B cell (primary cell): ENCODE measurements around the gene PTPN22. TPM values are rescaled to one million over a fixed set of nuclear protein-coding genes. Genes with fewer than 3 reads are reported as not detected.

Source experiments
- ATAC-seq: fragments of 200-7000 bp; cut with Tn5 transposase; one replicate; pipeline ENCODE4 v1.10.0; 2021; ENCODE audit warnings: low read depth, mild to moderate bottlenecking, moderate number of reproducible peaks, moderate library complexity
- CTCF ChIA-PET: fragments of 350-600 bp; sonication (Branson Sonifier 250); formaldehyde crosslinking; loops from one replicate; lab custom pipeline; 2021; ENCODE audit warnings: antibody characterized with exemption, inconsistent platforms; lab: Charles Lee
- POLR2A ChIA-PET: fragments of 350-600 bp; sonication (Branson Sonifier 250); formaldehyde crosslinking; loops from one replicate; lab custom pipeline; 2021; ENCODE audit warnings: antibody characterized with exemption; lab: Charles Lee
- DNase-seq: peaks from one replicate; pipeline ENCODE4 v3.0.0; 2013
- H2AFZ ChIP-seq: 2 replicates; pipeline ENCODE4 v1.6.1; 2012; ENCODE audit warnings: mild to moderate bottlenecking, low read depth, low read length; ENCODE audit not compliant: insufficient read depth, poor library complexity, severe bottlenecking
- H3K27ac ChIP-seq, 2 donors: 1 replicate in 1 of 2; 2 replicates in 1 of 2; pipeline ENCODE4 v1.5.1; 2012 to 2013; ENCODE audit warnings: low read length in 2 of 2, mild to moderate bottlenecking in 2 of 2, moderate library complexity in 1 of 2
- H3K27me3 ChIP-seq, 4 experiments: fragments of 200-600 bp in 1 of 4; sonication (generic) in 1 of 4; replicated peaks in 1 of 4; 1 replicate in 2 of 4; 2 replicates in 2 of 4; pipeline versions ENCODE4 v1.6.1 to v1.7.0; 2013 to 2016; ENCODE audit warnings: low read length in 3 of 4, mild to moderate bottlenecking in 2 of 4, mixed read lengths in 1 of 4, moderate library complexity in 1 of 4; ENCODE audit not compliant: insufficient read depth in 4 of 4, control insufficient read depth in 3 of 4; ENCODE audit errors: control extremely low read depth in 1 of 4
- H3K36me3 ChIP-seq, 2 experiments: replicated peaks in 1 of 2; 1 replicate in 1 of 2; 2 replicates in 1 of 2; pipeline versions ENCODE4 v1.6.1 to v1.7.1; 2013; ENCODE audit warnings: low read length in 1 of 2; ENCODE audit not compliant: insufficient read depth in 2 of 2, control insufficient read depth in 1 of 2; ENCODE audit errors: control extremely low read depth in 1 of 2, extremely low read depth in 1 of 2
- H3K4me1 ChIP-seq, 2 donors: fragments of 200-600 bp in 1 of 2; sonication (generic) in 1 of 2; 1 replicate in 1 of 2; 2 replicates in 1 of 2; pipeline versions ENCODE4 v1.5.1 to v1.6.1; 2013 to 2017; ENCODE audit warnings: low read length in 2 of 2; ENCODE audit not compliant: control insufficient read depth in 2 of 2, insufficient read depth in 2 of 2
- H3K4me2 ChIP-seq: replicated peaks from 2 replicates; pipeline ENCODE3; 2012; ENCODE audit warnings: mild to moderate bottlenecking, low read depth, low read length; ENCODE audit not compliant: poor library complexity, severe bottlenecking
- H3K4me3 ChIP-seq, 5 experiments: fragments of 200-600 bp in 1 of 5; sonication (generic) in 1 of 5; 1 replicate in 3 of 5; 2 replicates in 2 of 5; pipeline versions ENCODE4 v1.5.1 to v1.7.0; 2011 to 2016; ENCODE audit warnings: low read length in 4 of 5, mild to moderate bottlenecking in 4 of 5, low read depth in 2 of 5, control low read depth in 1 of 5, moderate library complexity in 1 of 5; ENCODE audit not compliant: insufficient read depth in 1 of 5; ENCODE audit errors: control extremely low read depth in 1 of 5, extremely low read depth in 1 of 5
- H3K79me2 ChIP-seq: fragments of 200-600 bp; sonication (generic); one replicate; pipeline ENCODE4 v1.6.0; 2016; ENCODE audit warnings: low read length; ENCODE audit not compliant: control insufficient read depth, insufficient read depth
- H3K9ac ChIP-seq: fragments of 200-600 bp; sonication (generic); 2 replicates; pipeline ENCODE4 v1.6.1; 2017; ENCODE audit warnings: mild to moderate bottlenecking, low read length, moderate library complexity
- H3K9me3 ChIP-seq, 3 donors: one replicate each; pipeline versions ENCODE4 v1.6.1 to v1.7.1; 2013; ENCODE audit warnings: low read length in 2 of 3; ENCODE audit not compliant: control insufficient read depth in 2 of 3, insufficient read depth in 1 of 3; ENCODE audit errors: control extremely low read depth in 1 of 3
- H4K20me1 ChIP-seq: 2 replicates; pipeline ENCODE4 v1.6.0; 2012; ENCODE audit warnings: mild to moderate bottlenecking, low read length; ENCODE audit not compliant: insufficient read depth, control insufficient read depth, poor library complexity, severe bottlenecking
- H3K27ac Mint-ChIP-seq: one replicate; pipeline ENCODE4 v1.8.0; 2021; ENCODE audit warnings: mixed read lengths
- H3K27me3 Mint-ChIP-seq: one replicate; pipeline ENCODE4 v1.8.0; 2021; ENCODE audit warnings: mixed read lengths
- H3K4me1 Mint-ChIP-seq: one replicate; pipeline ENCODE4 v1.8.0; 2021; ENCODE audit warnings: mixed read lengths
- H3K4me3 Mint-ChIP-seq: one replicate; pipeline ENCODE4 v1.8.0; 2021; ENCODE audit warnings: mixed read lengths
- H3K9me3 Mint-ChIP-seq: one replicate; pipeline ENCODE4 v1.8.0; 2022; ENCODE audit warnings: mixed read lengths; ENCODE audit not compliant: insufficient read depth
- EZH2 ChIP-seq: IDR thresholded peaks from 2 replicates; pipeline ENCODE4 v1.6.1; 2012; ENCODE audit warnings: borderline replicate concordance, low read depth, mild to moderate bottlenecking, moderate library complexity, low read length; ENCODE audit not compliant: insufficient read depth, poor library complexity, severe bottlenecking
- whole genome bisulfite sequencing: methylation state at CpG from one replicate; pipeline ENCODE4 v1.1.5; 2013; ENCODE audit warnings: missing lambda C conversion rate; ENCODE audit not compliant: insufficient coverage; 5-methylcytosine and 5-hydroxymethylcytosine counted together
- intact Hi-C: fragments of 100-400 bp; cut with micrococcal nuclease; formaldehyde crosslinking; loops from one replicate; pipeline ENCODE4 v1.10.0; 2022
- polyA plus RNA-seq: library from polyadenylated mRNA; depleted of rRNA; stranded (reverse); fragments of >200 nt; gene quantifications from 2 replicates; pipeline ENCODE4 v1.2.3, GENCODE V29; 2012
- total RNA-seq, 2 donors: library from RNA; stranded (reverse); fragments of 120-200 nt in 1 of 2; gene quantifications; 1 replicate in 1 of 2; 2 replicates in 1 of 2; pipeline versions ENCODE4 v1.2.3 to v1.2.4, GENCODE V29; 2013 to 2022
- TF ChIP-seq, protein P1 (sequence below): fragments of 200-600 bp; IDR thresholded peaks from one replicate; pipeline ENCODE4 v1.8.0; 2022; ENCODE audit warnings: antibody characterized with exemption, mild to moderate bottlenecking

PTPN22 gene
- total and polyA plus RNA-seq, 2 donors (not counting 1 experiment from before 2014, with no cell fraction given), result 14.3 to 37.4 TPM

- Histone ChIP-seq H2AFZ (no peak overlapping the region), H3K27me3 (no peaks in the 10 kb centered on the region), H3K4me1 (peaks cover 5 to 16% of the 10 kb centered on the region in 2 donors), H4K20me1 (peaks cover 74% of the 10 kb centered on the region), H3K36me3 (peaks cover 0 to 4% of the 10 kb centered on the region in 2 experiments), H3K9me3 (no peaks in the 10 kb centered on the region), H3K9ac (no peak overlapping the region), H3K4me3 (no peak overlapping the region), H3K27ac (no peak overlapping the region), H3K4me2 (no peak overlapping the region), H3K79me2 (peaks cover 92% of the 10 kb centered on the region)
- H3K27me3 Mint-ChIP-seq, result no peaks in the 10 kb centered on the region
- no CpG with 5 or more reads among the region's 3 CpGs for WGBS
- ChIA-PET CTCF (no interaction called here), POLR2A (no interaction called here)
- intact Hi-C loops, result no loop called here
- peaks cover 49% of the 10 kb centered on the region for H3K4me1 Mint-ChIP-seq
- no peak for DNase-seq
- ATAC-seq, result no peak
- no peak overlapping the region for H3K4me3 Mint-ChIP-seq
- H3K9me3 Mint-ChIP-seq, result no peaks in the 10 kb centered on the region
- no peak overlapping the region for H3K27ac Mint-ChIP-seq
- no peak for TF ChIP-seq EZH2
Observed at GRCh38 chr1:113802367-113803007, 69.0 kb downstream of the PTPN22 start.

DNA sequence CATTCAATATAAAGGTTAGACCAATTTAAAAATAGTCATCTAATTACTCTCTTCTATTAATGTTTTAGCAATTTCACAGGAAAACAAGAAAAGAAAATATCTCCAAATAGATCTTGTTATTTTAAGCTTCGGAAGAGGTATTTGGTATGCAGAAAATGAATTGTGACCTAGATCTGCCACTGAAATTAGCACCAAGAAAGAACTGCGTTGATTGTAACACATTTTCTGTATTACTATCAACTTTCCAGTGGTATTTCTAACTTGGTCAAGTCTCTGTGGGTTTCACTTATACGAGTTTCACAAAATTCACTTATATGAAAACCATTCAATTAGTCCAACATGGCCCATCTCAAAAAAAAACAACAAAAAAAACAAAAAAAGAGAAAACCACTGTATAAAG, 71.0 kb downstream of the PTPN22 start:
- Histone ChIP-seq H4K20me1 (peaks cover 57% of the 10 kb centered on the region), H3K27ac (no peak overlapping the region), H3K79me2 (peaks cover 82% of the 10 kb centered on the region), H3K36me3 (peaks cover 0 to 14% of the 10 kb centered on the region in 2 experiments), H2AFZ (no peak overlapping the region), H3K27me3 (no peaks in the 10 kb centered on the region), H3K4me3 (no peak overlapping the region), H3K9me3 (no peaks in the 10 kb centered on the region), H3K4me2 (no peak overlapping the region), H3K4me1 (peaks cover 0 to 11% of the 10 kb centered on the region in 2 donors), H3K9ac (no peak overlapping the region)
- Mint-ChIP-seq H3K27me3 (no peaks in the 10 kb centered on the region), H3K4me1 (peaks cover 40% of the 10 kb centered on the region), H3K27ac (no peak overlapping the region), H3K4me3 (no peak overlapping the region), H3K9me3 (no peaks in the 10 kb centered on the region)
- ChIA-PET CTCF (no interaction called here), POLR2A (no interaction called here)
- no CpG with 5 or more reads among the region's 3 CpGs for WGBS
- DNase-seq (no peak), ATAC-seq (no peak)
- intact Hi-C loops, result no loop called here
- TF ChIP-seq, protein P1, sequence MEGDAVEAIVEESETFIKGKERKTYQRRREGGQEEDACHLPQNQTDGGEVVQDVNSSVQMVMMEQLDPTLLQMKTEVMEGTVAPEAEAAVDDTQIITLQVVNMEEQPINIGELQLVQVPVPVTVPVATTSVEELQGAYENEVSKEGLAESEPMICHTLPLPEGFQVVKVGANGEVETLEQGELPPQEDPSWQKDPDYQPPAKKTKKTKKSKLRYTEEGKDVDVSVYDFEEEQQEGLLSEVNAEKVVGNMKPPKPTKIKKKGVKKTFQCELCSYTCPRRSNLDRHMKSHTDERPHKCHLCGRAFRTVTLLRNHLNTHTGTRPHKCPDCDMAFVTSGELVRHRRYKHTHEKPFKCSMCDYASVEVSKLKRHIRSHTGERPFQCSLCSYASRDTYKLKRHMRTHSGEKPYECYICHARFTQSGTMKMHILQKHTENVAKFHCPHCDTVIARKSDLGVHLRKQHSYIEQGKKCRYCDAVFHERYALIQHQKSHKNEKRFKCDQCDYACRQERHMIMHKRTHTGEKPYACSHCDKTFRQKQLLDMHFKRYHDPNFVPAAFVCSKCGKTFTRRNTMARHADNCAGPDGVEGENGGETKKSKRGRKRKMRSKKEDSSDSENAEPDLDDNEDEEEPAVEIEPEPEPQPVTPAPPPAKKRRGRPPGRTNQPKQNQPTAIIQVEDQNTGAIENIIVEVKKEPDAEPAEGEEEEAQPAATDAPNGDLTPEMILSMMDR, result no peak
- no peak for TF ChIP-seq EZH2
